Testis (tissue), 2 donors: Measurements from ENCODE around the gene PCNX1.

Experiments
- POLR2A ChIP-seq: fragments of 450-650 bp; IDR thresholded peaks from one replicate; pipeline ENCODE4 v1.6.1; 2017; ENCODE audit warnings: antibody characterized with exemption, mild to moderate bottlenecking, moderate library complexity
- TF ChIP-seq, protein P1 (sequence below), 3 experiments: fragments of 450-650 bp in 2 of 3; fragments of 200-600 bp in 1 of 3; sonication (generic) in 1 of 3; IDR thresholded peaks; one replicate each; pipeline ENCODE4 v1.5.1; 2016 to 2019; ENCODE audit warnings: antibody characterized with exemption in 3 of 3, mild to moderate bottlenecking in 2 of 3, moderate library complexity in 1 of 3

GRCh38 chr14:71139294-71139946 is 232.2 kb downstream of the PCNX1 start:
- TF ChIP-seq, protein P1, sequence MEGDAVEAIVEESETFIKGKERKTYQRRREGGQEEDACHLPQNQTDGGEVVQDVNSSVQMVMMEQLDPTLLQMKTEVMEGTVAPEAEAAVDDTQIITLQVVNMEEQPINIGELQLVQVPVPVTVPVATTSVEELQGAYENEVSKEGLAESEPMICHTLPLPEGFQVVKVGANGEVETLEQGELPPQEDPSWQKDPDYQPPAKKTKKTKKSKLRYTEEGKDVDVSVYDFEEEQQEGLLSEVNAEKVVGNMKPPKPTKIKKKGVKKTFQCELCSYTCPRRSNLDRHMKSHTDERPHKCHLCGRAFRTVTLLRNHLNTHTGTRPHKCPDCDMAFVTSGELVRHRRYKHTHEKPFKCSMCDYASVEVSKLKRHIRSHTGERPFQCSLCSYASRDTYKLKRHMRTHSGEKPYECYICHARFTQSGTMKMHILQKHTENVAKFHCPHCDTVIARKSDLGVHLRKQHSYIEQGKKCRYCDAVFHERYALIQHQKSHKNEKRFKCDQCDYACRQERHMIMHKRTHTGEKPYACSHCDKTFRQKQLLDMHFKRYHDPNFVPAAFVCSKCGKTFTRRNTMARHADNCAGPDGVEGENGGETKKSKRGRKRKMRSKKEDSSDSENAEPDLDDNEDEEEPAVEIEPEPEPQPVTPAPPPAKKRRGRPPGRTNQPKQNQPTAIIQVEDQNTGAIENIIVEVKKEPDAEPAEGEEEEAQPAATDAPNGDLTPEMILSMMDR (IDR thresholded peaks at IDR 0.05): no peak
- TF ChIP-seq POLR2A: no peak
